Mesendoderm (in vitro differentiated cells): Measurements from ENCODE around the gene THSD7A.

Experiments
- DNase-seq: peaks from one replicate; pipeline ENCODE4 v3.0.0; 2013
- H2AK5ac ChIP-seq: 2 replicates; pipeline ENCODE4 v1.6.1; 2013; ENCODE audit warnings: low read length, inconsistent platforms
- H2BK120ac ChIP-seq: 2 replicates; pipeline ENCODE4 v1.6.1; 2013; ENCODE audit warnings: low read depth, mild to moderate bottlenecking, low read length, moderate library complexity, mixed read lengths
- H2BK15ac ChIP-seq: replicated peaks from 2 replicates; pipeline ENCODE4 v1.6.1; 2013; ENCODE audit warnings: low read depth, mild to moderate bottlenecking, moderate library complexity
- H2BK5ac ChIP-seq: 2 replicates; pipeline ENCODE4 v1.6.1; 2013; ENCODE audit warnings: low read length, inconsistent platforms
- H3K18ac ChIP-seq: 2 replicates; pipeline ENCODE4 v1.6.1; 2013; ENCODE audit warnings: mild to moderate bottlenecking, low read length, mixed read lengths
- H3K23ac ChIP-seq: one replicate; pipeline ENCODE4 v1.6.1; 2013; ENCODE audit warnings: low read length
- H3K27ac ChIP-seq: 2 replicates; pipeline ENCODE4 v1.5.1; 2013; ENCODE audit warnings: low read depth, mild to moderate bottlenecking, inconsistent platforms, low read length, moderate library complexity
- H3K27me3 ChIP-seq: 2 replicates; pipeline ENCODE4 v1.6.1; 2013; ENCODE audit warnings: low read length, control low read depth, mild to moderate bottlenecking, inconsistent platforms; ENCODE audit not compliant: insufficient read depth, poor library complexity
- H3K36me3 ChIP-seq: 2 replicates; pipeline ENCODE4 v1.6.1; 2013; ENCODE audit warnings: low read length, inconsistent platforms; ENCODE audit not compliant: control insufficient read depth, insufficient read depth
- H3K4ac ChIP-seq: one replicate; pipeline ENCODE4 v1.6.1; 2013; ENCODE audit warnings: low read depth, mild to moderate bottlenecking, low read length, moderate library complexity
- H3K4me1 ChIP-seq: 2 replicates; pipeline ENCODE4 v1.6.1; 2013; ENCODE audit warnings: low read depth, low read length, inconsistent platforms; ENCODE audit not compliant: control insufficient read depth
- H3K4me2 ChIP-seq: 2 replicates; pipeline ENCODE4 v1.6.1; 2013; ENCODE audit warnings: low read length
- H3K4me3 ChIP-seq: 2 replicates; pipeline ENCODE4 v1.5.1; 2013; ENCODE audit warnings: mild to moderate bottlenecking, low read length
- H3K56ac ChIP-seq: one replicate; pipeline ENCODE4 v1.6.1; 2013; ENCODE audit warnings: low read length
- H3K79me1 ChIP-seq: 2 replicates; pipeline ENCODE4 v1.6.1; 2013; ENCODE audit warnings: low read length, inconsistent platforms
- H3K79me2 ChIP-seq: 2 replicates; pipeline ENCODE4 v1.6.1; 2013; ENCODE audit warnings: mild to moderate bottlenecking, low read length; ENCODE audit not compliant: control insufficient read depth, insufficient read depth
- H3K9ac ChIP-seq: 2 replicates; pipeline ENCODE4 v1.6.1; 2013; ENCODE audit warnings: low read length, inconsistent platforms
- H4K5ac ChIP-seq: one replicate; pipeline ENCODE4 v1.6.1; 2013; ENCODE audit warnings: low read length
- H4K8ac ChIP-seq: one replicate; pipeline ENCODE4 v1.6.1; 2013; ENCODE audit warnings: low read depth, mild to moderate bottlenecking, control low read depth, low read length, moderate library complexity
- WGBS: extraction: QIAGEN DNeasy Blood & Tissue Kit; methylation state at CpG from one replicate; pipeline ENCODE4 v1.1.7; 2013; ENCODE audit warnings: low lambda C conversion rate, missing lambda C conversion rate; ENCODE audit not compliant: insufficient coverage; ENCODE audit errors: extremely low coverage; 5-methylcytosine and 5-hydroxymethylcytosine counted together

THSD7A gene

GRCh38 chr7:11767148-11767547 lies 64.8 kb downstream of the THSD7A start:
- no peaks in the 10 kb centered on the region for H3K4me1 ChIP-seq
- no peak overlapping the region for H2BK120ac ChIP-seq
- H4K8ac ChIP-seq = no peak overlapping the region
- no peak overlapping the region for H3K56ac ChIP-seq
- no peak overlapping the region for H3K27ac ChIP-seq
- H3K9ac ChIP-seq = no peak overlapping the region
- H3K4ac ChIP-seq = no peak overlapping the region
- H3K79me1 ChIP-seq = no peaks in the 10 kb centered on the region
- H4K5ac ChIP-seq = no peak overlapping the region
- WGBS = 100% methylated on average over 1 of the region's 3 CpGs
- H2AK5ac ChIP-seq = no peak overlapping the region
- H2BK5ac ChIP-seq = no peak overlapping the region
- no peak overlapping the region for H3K4me2 ChIP-seq
- no peak for DNase-seq
- H3K18ac ChIP-seq = no peak overlapping the region
- H3K4me3 ChIP-seq = no peak overlapping the region
- H2BK15ac ChIP-seq = no peak overlapping the region
- no peaks in the 10 kb centered on the region for H3K79me2 ChIP-seq
- no peaks in the 10 kb centered on the region for H3K36me3 ChIP-seq
- H3K23ac ChIP-seq = no peak overlapping the region
- no peaks in the 10 kb centered on the region for H3K27me3 ChIP-seq

GRCh38 chr7:11760372-11760771 lies 71.6 kb downstream of the THSD7A start:
- H2BK120ac ChIP-seq = no peak overlapping the region

GRCh38 chr7:11758627-11759111 lies 73.3 kb downstream of the THSD7A start:
- Histone ChIP-seq H3K27me3 (no peaks in the 10 kb centered on the region), H2BK120ac (no peak overlapping the region), H3K4ac (no peak overlapping the region), H2BK15ac (no peak overlapping the region), H3K4me1 (no peaks in the 10 kb centered on the region), H3K27ac (no peak overlapping the region), H2AK5ac (no peak overlapping the region), H4K8ac (no peak overlapping the region), H3K79me1 (no peaks in the 10 kb centered on the region), H3K9ac (no peak overlapping the region), H3K23ac (no peak overlapping the region), H4K5ac (no peak overlapping the region), H3K4me2 (no peak overlapping the region), H3K4me3 (no peak overlapping the region), H2BK5ac (no peak overlapping the region), H3K56ac (no peak overlapping the region), H3K36me3 (no peaks in the 10 kb centered on the region), H3K18ac (no peak overlapping the region), H3K79me2 (no peaks in the 10 kb centered on the region)
- no peak for DNase-seq
- WGBS = no CpG with 5 or more reads among the region's 2 CpGs

More at GRCh38 chr7:11760372-11760771, 71.6 kb downstream of the THSD7A start:
- Histone ChIP-seq H3K23ac (no peak overlapping the region), H3K4ac (no peak overlapping the region), H2BK5ac (no peak overlapping the region), H3K27me3 (no peaks in the 10 kb centered on the region), H3K79me2 (no peaks in the 10 kb centered on the region), H3K56ac (no peak overlapping the region), H3K4me1 (no peaks in the 10 kb centered on the region), H3K4me2 (no peak overlapping the region), H3K18ac (no peak overlapping the region), H3K27ac (no peak overlapping the region), H2BK15ac (no peak overlapping the region), H2AK5ac (no peak overlapping the region), H4K8ac (no peak overlapping the region), H3K36me3 (no peaks in the 10 kb centered on the region), H3K9ac (no peak overlapping the region), H3K4me3 (no peak overlapping the region), H4K5ac (no peak overlapping the region), H3K79me1 (no peaks in the 10 kb centered on the region)
- WGBS = no CpG with 5 or more reads among the region's 3 CpGs
- peak; percentile 19 for DNase-seq

GRCh38 chr7:11757153-11757552 lies 74.8 kb downstream of the THSD7A start:
- Histone ChIP-seq H4K5ac (no peak overlapping the region), H3K4ac (no peak overlapping the region), H3K79me1 (no peaks in the 10 kb centered on the region), H3K4me1 (no peaks in the 10 kb centered on the region), H2BK15ac (no peak overlapping the region), H3K36me3 (no peaks in the 10 kb centered on the region), H3K56ac (no peak overlapping the region), H2BK5ac (no peak overlapping the region), H3K4me2 (no peak overlapping the region), H3K23ac (no peak overlapping the region), H3K79me2 (no peaks in the 10 kb centered on the region), H3K18ac (no peak overlapping the region), H2BK120ac (no peak overlapping the region), H3K4me3 (no peak overlapping the region), H3K27me3 (no peaks in the 10 kb centered on the region), H2AK5ac (no peak overlapping the region), H4K8ac (no peak overlapping the region), H3K27ac (no peak overlapping the region), H3K9ac (no peak overlapping the region)
- DNase-seq = no peak
- WGBS = no CpG with 5 or more reads among the region's 1 CpG

- Histone ChIP-seq H2BK5ac (no peak overlapping the region), H3K56ac (no peak overlapping the region), H3K23ac (no peak overlapping the region), H3K18ac (no peak overlapping the region), H3K27me3 (no peaks in the 10 kb centered on the region), H2AK5ac (no peak overlapping the region), H3K4me2 (no peak overlapping the region), H4K8ac (no peak overlapping the region), H3K27ac (no peak overlapping the region), H3K4ac (no peak overlapping the region), H4K5ac (no peak overlapping the region), H3K79me2 (no peaks in the 10 kb centered on the region), H3K4me3 (no peak overlapping the region), H3K36me3 (no peaks in the 10 kb centered on the region), H3K4me1 (no peaks in the 10 kb centered on the region), H2BK15ac (no peak overlapping the region), H3K79me1 (no peaks in the 10 kb centered on the region), H2BK120ac (no peak overlapping the region), H3K9ac (no peak overlapping the region)
- no CpG with 5 or more reads among the region's 3 CpGs for WGBS
- no peak for DNase-seq
These were observed 77.1 kb downstream of the THSD7A start for GRCh38 chr7:11754933-11755332.

- H3K4me3 ChIP-seq = no peak overlapping the region
- H3K4me1 ChIP-seq = no peaks in the 10 kb centered on the region
- H3K9ac ChIP-seq = no peak overlapping the region
- no peak overlapping the region for H4K8ac ChIP-seq
- H3K4me2 ChIP-seq = no peak overlapping the region
- no peak overlapping the region for H2BK120ac ChIP-seq
- H3K27ac ChIP-seq = no peak overlapping the region
- H3K27me3 ChIP-seq = no peaks in the 10 kb centered on the region
- H2BK15ac ChIP-seq = no peak overlapping the region
- WGBS = no CpG with 5 or more reads among the region's 2 CpGs
- no peak overlapping the region for H3K56ac ChIP-seq
- H3K23ac ChIP-seq = no peak overlapping the region
- H3K18ac ChIP-seq = no peak overlapping the region
- no peaks in the 10 kb centered on the region for H3K79me1 ChIP-seq
- H3K36me3 ChIP-seq = no peaks in the 10 kb centered on the region
- H4K5ac ChIP-seq = no peak overlapping the region
- no peak overlapping the region for H3K4ac ChIP-seq
- no peaks in the 10 kb centered on the region for H3K79me2 ChIP-seq
- no peak for DNase-seq
- no peak overlapping the region for H2AK5ac ChIP-seq
- no peak overlapping the region for H2BK5ac ChIP-seq
These were observed 77.9 kb downstream of the THSD7A start for GRCh38 chr7:11754123-11754522.
